GM12891 (cell line): ENCODE measurements around the gene TRDMT1.

Source experiments
- POLR2A ChIP-seq: IDR thresholded peaks from 2 replicates; pipeline ENCODE4 v1.6.1; 2011; ENCODE audit warnings: low read depth, low read length, control low read depth
- POLR2AphosphoS5 ChIP-seq: IDR thresholded peaks from 2 replicates; pipeline ENCODE4 v1.6.1; 2011; ENCODE audit warnings: low read depth, low read length, control low read depth
- TAF1 ChIP-seq: IDR thresholded peaks from 2 replicates; pipeline ENCODE4 v1.6.1; 2011; ENCODE audit warnings: low read depth, low read length, control low read depth

DNA sequence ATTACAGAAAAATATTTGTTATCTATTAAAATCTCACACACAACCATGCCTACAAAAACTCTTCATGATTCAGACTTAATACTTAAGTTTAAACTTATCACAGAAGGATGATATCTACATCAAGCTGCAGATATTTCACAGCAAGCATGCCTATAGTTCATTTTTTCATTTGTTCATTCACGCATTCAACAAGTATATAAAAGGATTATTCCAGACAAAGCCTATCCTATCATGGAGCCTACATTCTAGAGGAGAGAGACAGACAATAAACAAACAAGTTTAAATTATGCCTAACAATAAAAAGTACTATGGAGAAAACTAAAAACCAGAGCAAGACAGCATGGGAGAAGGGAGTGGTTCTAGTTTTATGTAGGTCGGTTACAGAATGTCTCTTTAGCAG is 10.9 kb downstream of the TRDMT1 start:
- TF ChIP-seq POLR2A (no peak), POLR2AphosphoS5 (no peak), TAF1 (no peak)
